T-helper 1 cell treated with Interleukin-12 subunit alpha and Interleukin-12 subunit beta and Interleukin-4 antibody, amounts not matched to agents 30 ng/mL and 1 ng/mL, for 36 hours (primary cell): Measurements from ENCODE around the gene SRA1. TPM values are rescaled to one million over a fixed set of nuclear protein-coding genes. Genes with fewer than 3 reads are reported as not detected.

ENCODE experiments used
- intact Hi-C: fragments of 100-400 bp; cut with micrococcal nuclease; formaldehyde crosslinking; loops from one replicate; pipeline ENCODE4 v1.15.1; 2024
- total RNA-seq: library from RNA; stranded (reverse); gene quantifications from 2 replicates; pipeline ENCODE4 v1.2.3, GENCODE V29; 2022

Gene SRA1
- total RNA-seq, 1 donor from 2014 or later = 47.9 TPM

DNA sequence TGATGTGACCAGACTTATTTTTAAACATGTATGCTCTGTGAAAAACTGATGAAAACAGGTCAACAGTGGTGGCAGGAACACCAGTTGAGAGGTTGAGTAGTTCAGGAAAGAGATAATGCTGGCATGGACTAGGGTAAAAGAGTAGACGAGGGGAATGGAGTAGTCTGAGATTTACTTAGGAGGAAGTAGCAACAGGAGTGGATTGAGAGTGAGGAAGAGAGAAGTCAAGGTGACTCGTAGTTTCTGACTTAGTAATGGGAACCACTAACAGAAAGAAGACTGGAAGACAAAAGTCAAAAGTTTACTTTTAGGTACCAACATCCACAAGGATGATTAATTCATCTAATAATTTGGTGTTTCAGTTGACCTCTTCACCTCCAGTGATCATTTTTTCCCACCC, 3.6 kb downstream of the SRA1 start:
- intact Hi-C loops = loop anchor here (10.0 kb wide), 1 partner anchor 1259 kb away; the partner anchor contains the start of gene MATR3

DNA sequence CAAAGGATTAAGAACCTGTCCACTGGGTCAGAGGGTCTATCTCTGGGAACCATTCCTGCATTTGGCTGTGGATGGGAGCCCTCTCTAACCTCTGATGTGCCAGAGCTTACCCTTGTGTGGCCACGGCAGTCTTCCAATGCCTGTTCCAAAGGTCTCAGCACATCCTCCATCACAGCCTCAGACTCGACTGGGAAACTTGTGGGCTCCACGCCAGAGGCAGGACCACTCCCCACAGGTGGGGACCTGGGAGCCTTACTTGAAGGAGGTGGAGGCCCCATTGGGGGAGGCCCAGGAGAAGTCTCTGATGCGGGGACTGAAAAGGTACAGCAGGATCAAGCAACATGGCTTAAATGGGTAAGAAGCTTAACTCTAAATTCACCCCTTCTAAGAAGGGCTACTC, 5.4 kb downstream of the SRA1 start:
- intact Hi-C loops = loop anchor here (10.0 kb wide), 1 partner anchor 1257 kb away; the partner anchor contains the start of gene MATR3

- intact Hi-C loops = loop anchor here (10.0 kb wide), 1 partner anchor 1256 kb away; the partner anchor contains the start of gene MATR3
These were observed 6.9 kb downstream of the SRA1 start for GRCh38 chr5:140550147-140551079.

GRCh38 chr5:140549237-140550144, 7.8 kb downstream of the SRA1 start:
- intact Hi-C loops = loop anchor here (5.0 to 10.0 kb wide), 2 partner anchors 307 to 1255 kb away; partner anchors contain the start of gene MATR3

- intact Hi-C loops = loop anchor here (5.0 kb wide), 1 partner anchor 306 kb away; no protein-coding TSS in a partner anchor
These were observed 8.5 kb downstream of the SRA1 start for GRCh38 chr5:140548791-140549190.

- intact Hi-C loops = loop anchor here (5.0 kb wide), 1 partner anchor 306 kb away; no protein-coding TSS in a partner anchor
These were observed 9.0 kb downstream of the SRA1 start for GRCh38 chr5:140548300-140548688.

DNA sequence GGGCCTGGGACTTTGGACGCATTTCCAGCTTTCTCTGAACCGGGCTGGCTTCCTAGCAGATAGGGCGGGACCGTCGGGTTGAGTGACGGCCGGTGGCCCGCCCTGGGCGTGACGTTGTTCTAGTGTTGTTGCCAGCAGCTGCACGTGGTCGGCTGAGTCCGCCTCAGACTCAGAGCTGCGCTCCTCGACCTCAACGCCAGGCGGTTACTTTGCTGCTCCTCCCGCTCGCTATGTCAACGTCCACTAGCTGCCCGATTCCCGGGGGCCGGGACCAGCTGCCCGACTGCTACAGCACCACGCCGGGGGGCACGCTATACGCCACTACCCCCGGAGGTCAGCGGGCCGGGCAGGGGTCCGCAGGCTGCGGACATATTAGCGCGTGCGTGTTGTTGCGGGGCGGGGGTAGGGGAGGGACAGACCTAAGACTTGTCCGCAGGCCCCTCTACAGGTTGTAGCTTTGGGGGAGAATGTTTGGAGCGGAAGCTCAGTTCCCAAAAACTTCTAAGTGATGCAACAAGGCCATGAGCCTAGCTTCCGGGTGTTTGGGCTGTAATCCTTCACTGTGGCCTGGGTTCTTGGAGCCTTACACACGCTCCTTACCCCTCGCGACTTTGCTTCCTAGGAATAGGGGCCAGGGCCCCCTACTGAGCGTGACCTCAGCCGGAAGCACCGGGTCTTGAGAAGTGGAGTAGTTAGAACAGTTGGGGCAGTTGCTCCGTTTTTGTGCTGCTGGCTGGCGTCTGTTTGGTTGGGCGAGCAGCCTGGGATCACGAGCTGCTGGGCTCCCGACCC, 9.6 kb downstream of the SRA1 start, which contains the start of gene EIF4EBP3:
EIF4EBP3 (plus strand) TSS at position 155 of the 792 bp plus-strand sequence; CDS start at position 231, 76 bp downstream.
- intact Hi-C loops = loop anchor here (1.0 to 5.0 kb wide), 11 partner anchors 10 to 305 kb away; partner anchors contain the start of genes ANKHD1, APBB3, HARS1 and HARS2

- intact Hi-C loops = loop anchor here (1.0 to 5.0 kb wide), 11 partner anchors 10 to 305 kb away; partner anchors contain the start of genes ANKHD1, APBB3, HARS1 and HARS2
These were observed 10.3 kb downstream of the SRA1 start for GRCh38 chr5:140546851-140547507.

DNA sequence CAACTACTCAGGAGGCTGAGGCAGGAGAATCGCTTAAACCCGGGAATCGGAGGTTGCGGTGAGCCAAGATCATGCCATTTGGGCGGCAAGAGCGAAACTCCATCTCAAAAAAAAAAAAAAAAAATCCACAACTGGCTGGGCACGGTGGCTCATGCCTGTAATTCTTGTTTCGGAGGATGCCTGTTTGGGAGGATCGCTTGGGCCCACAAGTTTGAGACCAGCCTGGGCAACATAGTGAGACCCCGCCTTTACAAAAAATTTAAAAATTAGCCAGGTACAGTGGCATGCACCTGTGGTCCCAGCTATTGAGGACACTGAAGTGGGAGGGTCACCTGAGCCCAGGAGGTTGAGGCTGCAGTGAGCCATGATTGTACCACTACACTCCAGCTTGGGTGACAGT, 11.7 kb downstream of the SRA1 start:
- intact Hi-C loops = loop anchor here (2.0 to 5.0 kb wide), 2 partner anchors 173 to 303 kb away; no protein-coding TSS in a partner anchor

DNA sequence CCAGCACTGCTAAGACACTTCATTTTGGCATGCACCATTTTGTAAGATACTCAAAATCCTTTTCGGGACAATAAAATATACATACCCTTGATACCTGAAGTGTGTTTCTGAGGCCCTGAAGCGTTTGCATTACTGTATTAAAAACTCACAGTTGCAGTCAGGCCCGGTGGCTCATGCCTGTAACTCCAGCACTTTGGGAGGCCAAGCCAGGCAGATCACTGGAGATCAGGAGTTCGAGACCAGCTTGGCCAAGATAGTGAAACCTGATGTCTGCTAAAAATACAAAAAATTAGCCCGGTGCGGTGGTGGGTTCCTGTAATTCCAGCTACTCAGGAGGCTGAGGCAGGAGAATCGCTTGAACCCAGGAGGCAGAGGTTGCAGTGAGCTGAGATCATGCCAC, 12.3 kb downstream of the SRA1 start:
- intact Hi-C loops = loop anchor here (5.0 kb wide), 1 partner anchor 303 kb away; no protein-coding TSS in a partner anchor

- intact Hi-C loops = no loop called here
These were observed 14.3 kb downstream of the SRA1 start for GRCh38 chr5:140542972-140543371.

- intact Hi-C loops = no loop called here
These were observed 17.0 kb downstream of the SRA1 start for GRCh38 chr5:140540227-140540626.

DNA sequence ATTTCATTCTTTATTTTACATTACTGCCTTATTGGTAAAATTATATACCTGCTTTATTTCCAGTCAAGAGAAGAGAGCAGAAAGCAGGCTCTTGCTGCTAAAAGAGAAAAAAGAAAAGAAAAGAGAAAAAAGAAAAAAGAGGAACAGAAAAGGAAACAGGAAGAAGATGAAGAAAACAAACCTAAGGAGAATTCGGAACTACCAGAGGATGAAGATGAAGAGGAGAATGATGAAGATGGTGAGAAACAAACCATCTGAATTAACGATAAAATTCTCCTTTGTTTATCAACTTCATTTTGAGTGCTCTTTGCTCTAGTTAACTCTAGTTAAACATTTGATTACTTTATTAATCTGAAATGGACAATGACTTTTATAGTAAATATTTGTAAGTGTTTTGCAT, 33.3 kb downstream of the SRA1 start:
- intact Hi-C loops = no loop called here

DNA sequence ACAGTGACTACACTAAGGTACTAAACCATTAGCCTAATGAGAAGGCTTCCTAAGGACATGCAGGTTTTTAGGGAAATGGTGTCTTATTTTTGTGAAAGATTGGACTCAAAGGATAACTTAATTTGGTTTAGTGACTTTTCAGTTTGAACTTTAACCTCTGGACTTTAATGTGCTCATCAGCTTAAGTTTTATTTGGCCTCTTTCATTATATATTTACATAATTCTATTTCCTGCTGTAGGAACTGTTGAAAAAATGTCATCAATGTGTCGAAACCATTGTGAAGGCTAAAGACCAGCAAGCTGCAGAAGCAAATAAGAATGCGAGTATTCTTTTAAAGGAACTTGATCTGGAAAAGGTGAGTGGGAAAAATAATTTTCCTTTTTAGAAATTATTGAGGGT, 44.1 kb downstream of the SRA1 start:
- intact Hi-C loops = no loop called here

- intact Hi-C loops = no loop called here
These were observed 47.4 kb downstream of the SRA1 start for GRCh38 chr5:140509898-140510297.

- intact Hi-C loops = no loop called here
These were observed 54.4 kb downstream of the SRA1 start for GRCh38 chr5:140502834-140503233.
